LNCAP (cell line): Measurements from ENCODE around the gene MAP7D2.

ENCODE experiments used
- CTCF ChIP-seq: fragments of 450-650 bp; IDR thresholded peaks from 2 replicates; pipeline ENCODE4 v1.5.1; 2017; ENCODE audit warnings: mild to moderate bottlenecking

Gene MAP7D2

GRCh38 chrX:20128670-20129069 lies 12.0 kb upstream of the MAP7D2 start:
- no peak for TF ChIP-seq CTCF

- no peak for TF ChIP-seq CTCF
Observed at GRCh38 chrX:20124964-20125363, 8.3 kb upstream of the MAP7D2 start.

GRCh38 chrX:20118065-20118824 lies 1.5 kb upstream of the MAP7D2 start:
- TF ChIP-seq CTCF: no peak

- no peak for TF ChIP-seq CTCF
Observed at GRCh38 chrX:20116087-20116576, 575 bp downstream of the MAP7D2 start.

- no peak for TF ChIP-seq CTCF
Observed at GRCh38 chrX:20112022-20112774, 4.5 kb downstream of the MAP7D2 start.

- TF ChIP-seq CTCF: no peak
Observed at GRCh38 chrX:20111271-20111670, 5.4 kb downstream of the MAP7D2 start.

GRCh38 chrX:20101934-20102581 lies 14.6 kb downstream of the MAP7D2 start:
- TF ChIP-seq CTCF: no peak
